ENCODE data around the gene RLBP1. TPM values are rescaled to one million over a fixed set of nuclear protein-coding genes. Genes with fewer than 3 reads are reported as not detected.

Gene RLBP1
- total RNA-seq, 4 donors from 2014 or later = not detected

- peaks cover 0 to 8% of the 10 kb centered on the region in 2 donors for H3K36me3 ChIP-seq
- H3K27me3 ChIP-seq = no peaks in the 10 kb centered on the region
- H3K9me3 ChIP-seq = no peaks in the 10 kb centered on the region
- H3K4me1 ChIP-seq = peaks cover 20 to 24% of the 10 kb centered on the region in 2 donors
- TF ChIP-seq CTCF (IDR thresholded peaks at IDR 0.05) = no peak
- no peak for TF ChIP-seq POLR2A (IDR thresholded peaks at IDR 0.05)
- no peak overlapping the region for H3K4me3 ChIP-seq (replicated peaks in 1 of 3)
- 49 to 61% methylated on average over 8 of the region's 8 CpGs for WGBS, 2 donors
- peak; percentile 75 to 79 for DNase-seq
- peak overlapping the region in 2 of 3 donors; percentile 51 to 53 for H3K27ac ChIP-seq
- intact Hi-C loops (cut with DNase I) = no loop called here
These were observed 33.3 kb downstream of the RLBP1 start for GRCh38 chr15:89187986-89188514.

GRCh38 chr15:89187301-89187985 lies 33.9 kb downstream of the RLBP1 start:
- intact Hi-C loops (cut with DNase I) = no loop called here
- H3K36me3 ChIP-seq = peaks cover 0 to 8% of the 10 kb centered on the region in 2 donors
- peak; percentile 54 to 58 for DNase-seq
- TF ChIP-seq POLR2A (IDR thresholded peaks at IDR 0.05) (no peak), CTCF (IDR thresholded peaks at IDR 0.05) (no peak)
- no peaks in the 10 kb centered on the region for H3K9me3 ChIP-seq
- H3K27ac ChIP-seq = peak overlapping the region in 2 of 3 donors; percentile 12 to 17
- peaks cover 20 to 24% of the 10 kb centered on the region in 2 donors for H3K4me1 ChIP-seq
- H3K27me3 ChIP-seq = no peaks in the 10 kb centered on the region
- 43 to 53% methylated on average over 9 of the region's 9 CpGs for WGBS, 2 donors
- H3K4me3 ChIP-seq (replicated peaks in 1 of 3) = no peak overlapping the region

GRCh38 chr15:89186803-89187202 lies 34.6 kb downstream of the RLBP1 start:
- intact Hi-C loops (cut with DNase I) = no loop called here
- Histone ChIP-seq H3K27ac (peak overlapping the region in 1 of 3 donors; percentile 15), H3K36me3 (peaks cover 0 to 8% of the 10 kb centered on the region in 2 donors)

GRCh38 chr15:89184886-89185526 lies 36.4 kb downstream of the RLBP1 start:
- Histone ChIP-seq H3K27ac (no peak overlapping the region), H3K27me3 (no peaks in the 10 kb centered on the region), H3K4me1 (peaks cover 20 to 24% of the 10 kb centered on the region in 2 donors), H3K9me3 (no peaks in the 10 kb centered on the region), H3K4me3 (replicated peaks in 1 of 3) (no peak overlapping the region), H3K36me3 (peaks cover 0 to 2% of the 10 kb centered on the region in 2 donors)
- no peak for TF ChIP-seq POLR2A (IDR thresholded peaks at IDR 0.05)
- no peak for TF ChIP-seq CTCF (IDR thresholded peaks at IDR 0.05)
- 93 to 97% methylated on average over 12 of the region's 12 CpGs for WGBS, 2 donors
- intact Hi-C loops (cut with DNase I) = no loop called here
- no peak for DNase-seq

More at GRCh38 chr15:89186803-89187202, 34.6 kb downstream of the RLBP1 start:
- Histone ChIP-seq H3K27me3 (no peaks in the 10 kb centered on the region), H3K4me1 (peaks cover 20 to 24% of the 10 kb centered on the region in 2 donors), H3K9me3 (no peaks in the 10 kb centered on the region), H3K4me3 (replicated peaks in 1 of 3) (no peak overlapping the region)
- DNase-seq = peak in 1 of 2 donors; percentile 27
- 63 to 67% methylated on average over 6 of the region's 6 CpGs for WGBS, 2 donors
- TF ChIP-seq POLR2A (IDR thresholded peaks at IDR 0.05) = no peak
- no peak for TF ChIP-seq CTCF (IDR thresholded peaks at IDR 0.05)

- intact Hi-C loops (cut with DNase I) = no loop called here
- H3K27me3 ChIP-seq = no peaks in the 10 kb centered on the region
- peaks cover 0 to 2% of the 10 kb centered on the region in 2 donors for H3K36me3 ChIP-seq
- H3K9me3 ChIP-seq = no peaks in the 10 kb centered on the region
- TF ChIP-seq POLR2A (IDR thresholded peaks at IDR 0.05) (no peak), CTCF (IDR thresholded peaks at IDR 0.05) (no peak)
- no peak overlapping the region for H3K4me3 ChIP-seq (replicated peaks in 1 of 3)
- 81 to 87% methylated on average over 5 to 6 of the region's 6 CpGs for WGBS, 2 donors
- DNase-seq = no peak
- H3K4me1 ChIP-seq = peaks cover 20 to 24% of the 10 kb centered on the region in 2 donors
- H3K27ac ChIP-seq = no peak overlapping the region
These were observed 37.0 kb downstream of the RLBP1 start for GRCh38 chr15:89184357-89184756.

All from thyroid gland (tissue), 4 donors.